ENCODE data around the gene MYOZ1.
A peak's percentile ranks its signal among the peaks of the same experiment; 100 is the strongest.
"Not testable (repeated sequence)": the region's sequence is repeated elsewhere in the genome, so short reads cannot be mapped to it uniquely, and the experiment has no call there.

MYOZ1 gene

GRCh38 chr10:73647211-73647874, 6.1 kb upstream of the MYOZ1 start:
- DNase-seq = peak in 1 of 2 donors; percentile 20

GRCh38 chr10:73646598-73647041, 5.3 kb upstream of the MYOZ1 start:
- DNase-seq = no peak

DNA sequence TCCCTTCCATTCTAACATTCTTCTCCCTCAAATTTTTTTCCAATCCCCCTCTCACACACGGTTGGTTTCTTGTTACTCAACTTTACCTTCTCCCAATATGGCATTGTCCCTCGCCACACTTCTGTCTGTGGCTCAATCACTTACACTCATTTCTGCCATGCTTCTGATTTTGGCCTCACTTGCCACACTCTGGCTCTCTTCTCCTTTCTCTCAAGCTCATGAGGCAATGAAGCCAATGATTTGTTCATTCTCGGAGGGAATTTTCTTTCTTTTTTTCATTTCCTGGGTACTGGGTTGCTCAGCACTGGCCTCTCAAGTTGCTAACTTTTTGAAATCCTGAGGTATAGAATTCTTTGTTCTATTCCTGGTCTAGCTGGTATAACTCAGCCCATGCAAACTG, 4.0 kb upstream of the MYOZ1 start:
- DNase-seq = peak; percentile 69 to 81

GRCh38 chr10:73644767-73645166, 3.5 kb upstream of the MYOZ1 start:
- DNase-seq = no peak

- DNase-seq = peak; percentile 62 to 71
These were observed 2.9 kb upstream of the MYOZ1 start for GRCh38 chr10:73644015-73644743.

- no peak for DNase-seq
These were observed 2.1 kb upstream of the MYOZ1 start for GRCh38 chr10:73643362-73643761.

DNA sequence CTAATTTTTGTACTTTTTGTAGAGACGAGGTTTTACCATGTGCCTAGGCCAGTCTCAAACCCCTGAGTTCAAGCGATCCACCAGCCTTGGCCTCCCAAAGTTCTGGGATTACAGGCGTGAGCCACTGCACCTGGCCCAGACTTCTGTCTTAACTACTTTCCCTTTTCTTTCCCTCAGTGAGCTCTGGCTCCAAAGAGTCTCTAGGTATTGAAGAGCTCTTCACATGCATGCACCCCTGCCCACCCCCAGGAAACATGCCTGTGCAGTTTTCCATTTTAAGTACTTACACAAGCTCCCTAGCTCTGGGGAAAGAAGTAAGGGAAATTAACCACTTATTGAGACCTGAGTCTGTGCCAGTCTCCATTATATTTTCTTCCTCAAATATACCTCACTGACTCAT, 2.0 kb downstream of the MYOZ1 start:
- no peak for DNase-seq

DNA sequence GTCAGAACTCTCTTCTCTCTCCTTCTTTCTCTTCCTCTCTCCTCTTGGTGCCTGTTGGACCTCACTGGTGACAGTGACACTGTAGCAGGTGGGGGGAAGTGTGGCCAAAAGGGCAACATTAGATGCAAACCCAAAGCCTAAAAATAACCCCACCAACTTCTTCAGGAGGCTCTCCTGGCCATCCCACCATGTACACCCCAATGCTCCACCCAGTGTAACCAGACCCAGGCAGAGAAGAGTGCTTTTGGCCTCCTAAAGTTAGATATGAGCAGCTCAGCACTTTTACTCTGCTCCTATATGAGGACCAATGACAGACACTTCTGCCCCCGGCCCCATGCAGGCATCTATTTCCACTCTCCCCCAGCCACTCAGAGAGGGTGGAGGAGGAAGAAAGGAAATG, 5.5 kb downstream of the MYOZ1 start:
- no peak for DNase-seq

DNA sequence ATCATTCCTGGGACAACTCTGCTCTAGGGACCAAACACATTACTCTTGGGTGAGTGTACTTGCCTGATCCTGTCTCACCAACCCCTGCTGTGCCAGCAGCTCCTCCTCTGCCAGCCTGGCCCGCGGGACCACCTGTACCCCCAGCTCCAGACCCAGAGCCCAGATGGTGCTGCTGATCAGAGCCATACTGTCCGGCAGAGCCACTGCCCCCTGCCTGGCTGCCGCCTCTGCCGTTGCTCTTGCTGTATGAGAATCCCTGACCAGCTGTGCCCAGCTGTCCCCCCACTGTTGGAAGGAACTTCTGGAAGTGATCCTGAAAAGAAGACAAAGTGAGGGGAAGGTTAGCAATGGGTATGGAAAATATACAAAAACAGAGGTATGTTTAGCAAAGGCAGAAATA, 6.9 kb downstream of the MYOZ1 start:
- DNase-seq = no peak

GRCh38 chr10:73629165-73629564, 12.1 kb downstream of the MYOZ1 start:
- no peak for DNase-seq

- no peak for DNase-seq
These were observed 12.9 kb downstream of the MYOZ1 start for GRCh38 chr10:73628405-73628804.

DNA sequence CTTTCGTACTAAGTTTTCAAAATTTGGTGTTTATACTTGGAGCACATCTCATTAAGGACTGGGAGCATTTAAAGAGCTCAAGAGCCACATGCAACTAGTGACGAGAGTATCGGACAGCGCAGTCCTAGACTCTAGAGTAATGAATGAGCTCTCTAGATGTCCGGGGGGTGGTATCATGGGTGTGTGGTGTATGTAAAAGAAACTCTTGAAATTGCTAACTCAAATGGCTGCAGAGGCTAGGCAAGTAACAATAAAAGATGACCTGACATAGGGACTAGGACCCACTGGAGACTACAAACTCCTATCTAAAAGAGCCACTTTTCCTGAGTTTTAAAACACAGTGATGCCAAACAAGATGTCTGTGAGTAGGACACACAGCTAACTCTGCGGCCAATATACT, 14.0 kb downstream of the MYOZ1 start:
- DNase-seq = no peak

- DNase-seq = peak; percentile 98 to 99
These were observed 15.2 kb downstream of the MYOZ1 start for GRCh38 chr10:73625884-73626752.

- peak; percentile 10 to 12 for DNase-seq
These were observed 16.0 kb downstream of the MYOZ1 start for GRCh38 chr10:73625004-73625883.

DNA sequence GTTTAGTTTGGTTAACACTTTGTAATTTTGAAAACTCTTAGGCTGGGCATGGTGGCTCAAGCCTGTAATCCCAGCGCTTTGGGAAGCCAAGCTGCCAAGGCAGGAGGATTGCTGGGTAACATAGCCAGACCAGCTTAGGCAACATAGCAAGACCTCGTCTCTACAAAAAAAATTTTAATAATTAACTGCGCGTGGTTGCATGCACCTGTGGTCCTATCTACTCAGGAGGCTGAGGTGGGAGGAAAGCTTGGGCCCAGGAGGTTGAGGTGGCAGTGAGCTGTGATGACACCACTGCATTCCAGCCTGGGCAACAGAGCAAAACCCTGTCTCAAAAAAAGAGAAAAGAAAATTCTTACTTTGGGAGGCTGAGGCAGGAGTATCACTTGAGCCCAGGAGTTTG, 18.2 kb downstream of the MYOZ1 start:
- DNase-seq = no peak

DNA sequence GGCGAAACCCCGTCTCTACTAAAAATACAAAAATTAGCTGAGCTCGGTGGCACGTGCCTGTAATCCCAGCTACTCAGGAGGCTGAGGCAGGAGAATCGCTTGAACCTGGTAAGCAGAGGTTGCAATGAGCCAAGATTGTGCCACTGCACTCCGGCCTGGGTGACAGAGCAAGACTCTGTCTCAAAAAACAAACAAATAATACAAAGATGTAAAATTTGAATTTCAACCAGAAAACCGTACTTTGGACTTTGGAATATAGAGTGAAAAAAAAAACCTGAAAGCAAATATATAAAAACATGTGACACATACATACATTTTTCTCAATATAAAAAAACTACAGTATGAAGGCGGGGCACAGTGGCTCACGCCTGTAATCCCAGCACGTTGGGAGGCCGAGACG, 20.3 kb downstream of the MYOZ1 start:
- not testable (repeated sequence) for DNase-seq

DNA sequence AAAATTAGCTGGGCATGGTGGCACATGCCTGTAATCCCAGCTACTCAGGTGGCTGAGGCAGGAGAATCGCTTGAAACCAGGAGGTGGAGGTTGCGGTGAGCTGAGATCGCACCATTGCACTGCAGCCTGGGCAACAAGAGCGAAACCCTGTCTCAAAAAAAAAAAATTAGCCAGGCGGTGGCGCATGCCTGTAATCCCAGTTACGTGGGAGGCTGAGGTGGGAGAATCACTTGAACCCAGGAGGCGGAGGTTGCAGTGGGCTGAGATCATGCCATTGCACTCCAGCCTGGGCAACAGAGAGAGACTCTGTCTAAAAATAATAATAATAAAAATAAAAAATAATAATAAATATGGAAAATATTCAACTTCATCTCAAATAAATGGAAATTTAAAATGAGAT, 24.1 kb downstream of the MYOZ1 start:
- DNase-seq = not testable (repeated sequence)

GRCh38 chr10:73614720-73615119, 26.6 kb downstream of the MYOZ1 start:
- DNase-seq = no peak

GRCh38 chr10:73609116-73609515, 32.2 kb downstream of the MYOZ1 start:
- no peak for DNase-seq

- no peak for DNase-seq
These were observed 39.8 kb downstream of the MYOZ1 start for GRCh38 chr10:73601486-73601921.

DNA sequence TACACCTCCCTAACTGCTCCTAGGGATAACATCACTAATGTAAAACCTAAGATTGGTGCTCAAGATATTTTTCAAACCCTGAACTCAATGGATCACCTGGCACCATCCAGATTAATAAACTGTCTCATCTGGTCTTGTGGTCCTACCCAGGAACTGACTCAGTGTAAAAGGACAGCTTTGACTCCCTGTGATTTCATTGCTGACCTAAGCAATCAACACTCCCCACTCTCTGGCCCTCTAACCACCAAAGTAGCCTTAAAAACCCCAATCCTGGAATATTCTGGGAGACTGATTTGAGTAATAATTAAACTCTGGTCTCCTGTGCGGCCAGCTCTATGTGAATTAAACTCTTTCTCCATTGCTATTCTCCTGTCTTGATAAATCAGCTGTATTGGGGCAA, 43.9 kb downstream of the MYOZ1 start:
- no peak for DNase-seq

- no peak for DNase-seq
These were observed 47.5 kb downstream of the MYOZ1 start for GRCh38 chr10:73593812-73594211.

Data from inflammatory macrophage (primary cell).